Limb (tissue), 2 donors: ENCODE results near the gene PYDC2.

Experiments
- DNase-seq, 2 donors: peaks; one replicate each; pipeline ENCODE4 v3.0.0-alpha.2; 2016; ENCODE audit errors: extremely low spot score in 2 of 2

Gene PYDC2

GRCh38 chr3:191461113-191461595 lies at the start of gene PYDC2:
Gene PYDC2 (plus strand): TSS chr3:191461163. CDS start chr3:191461163, 0 bp downstream.
- DNase-seq, result no peak

DNA sequence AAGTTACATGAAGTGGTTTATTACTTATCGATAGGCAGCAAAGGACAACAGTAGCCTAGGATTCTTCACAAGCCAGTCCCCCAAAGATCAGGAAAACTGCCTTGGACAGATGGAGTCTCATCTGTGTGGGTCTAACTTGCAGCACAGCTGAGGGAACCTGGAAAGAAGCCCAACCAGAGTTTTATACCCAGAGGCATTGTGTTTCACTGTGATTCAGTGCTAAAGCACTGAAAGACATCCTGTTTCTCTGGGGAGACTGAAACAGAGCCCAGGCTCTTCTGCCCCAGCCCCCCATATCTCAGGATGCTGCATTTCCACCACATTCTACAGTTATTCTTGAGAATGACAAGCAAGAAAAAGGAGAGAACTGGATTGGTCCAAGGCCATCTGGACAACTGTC lies 48.2 kb upstream of the PYDC2 start:
- DNase-seq, result peak; percentile 24 to 30

DNA sequence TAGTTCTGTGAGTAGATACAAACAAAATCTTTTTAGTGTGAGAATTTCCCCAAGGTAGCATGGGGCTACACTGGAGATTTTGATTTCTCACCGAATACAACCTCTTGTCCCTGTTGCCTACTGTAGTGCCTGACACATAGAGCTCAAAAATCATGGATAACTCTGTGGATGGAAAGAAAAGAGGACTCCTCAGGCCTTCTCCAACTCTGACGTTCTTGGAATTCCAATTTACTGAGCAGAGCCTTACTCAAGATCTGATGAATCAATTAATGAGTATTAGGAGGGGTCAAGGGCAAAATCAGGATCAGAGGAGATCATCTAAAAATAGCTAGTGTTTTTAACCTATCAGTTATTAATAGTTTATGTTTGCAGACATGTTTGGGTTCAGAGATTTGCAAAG lies 46.7 kb upstream of the PYDC2 start:
- DNase-seq, result no peak

DNA sequence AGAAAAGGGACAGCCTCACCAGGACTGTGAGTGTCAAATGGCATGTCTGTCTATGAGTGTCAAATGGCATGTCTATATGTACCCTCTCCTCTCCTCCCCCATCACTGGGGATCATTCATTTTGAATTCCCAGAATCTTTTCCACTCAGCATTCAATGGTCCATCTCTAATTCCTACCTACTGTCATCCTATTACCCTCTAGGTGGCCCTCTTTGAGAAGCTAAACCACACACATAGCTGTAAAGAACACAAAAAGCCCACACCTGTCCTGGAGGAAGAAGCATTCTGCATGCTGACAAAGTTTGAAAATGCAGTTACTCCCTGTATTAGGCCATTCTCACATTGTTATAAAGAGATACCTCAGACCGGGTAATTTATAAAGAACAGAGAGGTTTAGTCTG lies 46.2 kb upstream of the PYDC2 start:
- DNase-seq, result no peak

GRCh38 chr3:191415566-191415965 lies 45.4 kb upstream of the PYDC2 start:
- no peak for DNase-seq

GRCh38 chr3:191417457-191417729 lies 43.6 kb upstream of the PYDC2 start:
- no peak for DNase-seq

GRCh38 chr3:191420771-191421170 lies 40.2 kb upstream of the PYDC2 start:
- no peak for DNase-seq

- DNase-seq, result no peak
Observed at GRCh38 chr3:191424881-191425280, 36.1 kb upstream of the PYDC2 start.

DNA sequence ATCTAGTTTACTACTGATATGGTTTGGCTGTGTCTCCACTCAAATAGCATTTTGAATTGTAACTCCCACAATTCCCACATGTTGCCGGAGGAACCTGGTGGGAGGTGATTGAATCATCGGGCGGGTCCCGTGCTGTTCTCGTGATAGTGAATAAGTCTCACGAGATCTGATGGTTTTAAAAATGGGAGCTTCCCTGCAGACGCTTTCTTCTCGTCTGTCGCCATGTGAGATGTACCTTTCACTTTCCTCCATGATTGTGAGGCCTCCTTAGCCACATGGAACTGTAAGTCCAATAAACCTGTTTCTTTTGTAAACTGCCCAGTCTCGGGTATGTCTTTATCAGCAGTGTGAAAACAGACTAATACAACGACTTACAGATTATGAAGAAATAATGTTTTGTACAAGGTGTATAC lies 35.6 kb upstream of the PYDC2 start:
- DNase-seq, result no peak

DNA sequence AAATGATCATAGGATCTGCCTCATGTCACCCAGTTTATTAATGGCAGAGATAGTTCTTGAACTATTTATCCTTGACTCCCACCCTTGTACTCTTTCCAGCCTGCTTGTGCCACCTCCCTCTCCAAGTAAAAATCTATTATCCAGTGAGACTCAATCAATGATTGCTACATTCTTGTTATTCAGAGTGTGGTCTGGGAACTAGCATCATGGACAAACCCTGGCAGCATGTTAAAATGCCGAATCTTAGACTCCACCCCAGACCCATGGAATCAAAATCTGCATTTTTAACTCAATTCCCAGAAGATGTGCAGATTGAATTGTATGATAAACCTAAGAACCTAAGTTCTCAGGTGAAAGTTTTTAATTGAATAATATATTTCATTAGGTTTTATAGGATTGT lies 34.7 kb upstream of the PYDC2 start:
- no peak for DNase-seq

GRCh38 chr3:191428177-191428576 lies 32.8 kb upstream of the PYDC2 start:
- no peak for DNase-seq

DNA sequence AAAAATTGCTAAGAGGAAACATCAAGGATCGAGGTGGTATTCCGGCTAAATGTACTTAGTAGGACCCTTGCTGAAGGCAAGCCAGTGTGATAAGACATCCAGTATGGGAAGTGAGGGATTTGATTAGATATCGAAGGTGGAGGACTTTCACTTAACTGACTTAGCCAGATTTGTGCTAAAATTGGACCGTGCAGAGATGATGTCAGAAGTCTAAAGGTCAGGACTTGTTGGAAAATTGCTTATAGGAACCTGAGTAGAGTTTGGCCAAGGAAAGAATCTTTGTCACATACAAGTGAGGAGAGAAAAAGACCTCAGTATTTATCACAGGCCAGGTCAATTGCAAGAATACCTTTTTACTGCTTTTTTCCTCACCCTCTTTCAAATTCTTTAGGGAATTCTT lies 30.9 kb upstream of the PYDC2 start:
- no peak for DNase-seq

DNA sequence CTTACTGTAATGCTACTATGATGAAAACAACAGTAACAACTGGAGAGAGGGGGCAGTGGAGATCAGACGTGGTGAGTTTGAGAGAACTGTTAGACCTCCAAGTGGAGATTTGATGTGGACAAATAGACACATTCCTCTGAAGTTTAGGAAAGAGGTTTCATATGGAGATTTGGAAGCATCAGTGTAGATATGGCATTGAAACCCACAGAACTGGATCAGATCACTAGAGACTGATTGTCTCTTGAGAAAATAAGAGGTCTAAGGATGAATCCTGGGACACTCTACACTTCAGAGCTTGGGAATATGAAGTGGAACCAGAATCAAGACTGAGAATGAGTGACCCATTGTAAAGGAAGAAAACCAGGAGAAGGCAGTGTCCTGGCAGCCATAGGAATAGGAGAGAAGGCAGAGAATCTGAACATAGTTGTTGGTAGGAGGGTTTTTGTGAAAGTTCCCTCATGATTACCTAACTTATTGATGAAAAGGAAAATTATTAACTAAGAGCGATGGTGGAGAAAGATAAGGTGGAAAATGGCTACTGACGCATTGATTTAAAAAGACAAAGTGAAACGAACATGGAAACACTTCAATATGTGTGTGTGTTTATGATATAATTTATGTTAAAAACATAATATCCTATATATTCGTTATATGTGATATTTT lies 29.7 kb upstream of the PYDC2 start:
- no peak for DNase-seq

GRCh38 chr3:191432162-191432561 lies 28.8 kb upstream of the PYDC2 start:
- DNase-seq, result no peak

DNA sequence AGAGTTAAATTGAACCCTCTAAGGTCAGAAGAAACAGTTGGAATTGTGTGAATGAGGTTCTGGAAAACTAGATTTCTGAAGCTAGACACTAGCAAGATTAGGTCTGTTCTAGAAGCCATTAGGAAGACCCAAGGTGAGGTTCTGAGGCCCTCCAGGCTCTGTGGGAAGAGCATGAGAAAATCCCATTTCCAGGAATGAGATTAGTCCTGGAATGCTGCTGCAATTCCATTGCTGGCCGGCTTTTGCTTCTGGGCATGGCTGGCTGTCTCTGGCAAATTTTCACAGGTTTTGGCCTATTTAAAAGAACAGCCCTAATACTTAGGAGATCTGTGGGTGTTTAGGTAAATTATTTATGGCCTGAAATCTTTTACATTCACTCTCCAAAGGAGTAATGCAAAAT lies 26.9 kb upstream of the PYDC2 start:
- DNase-seq, result no peak

- no peak for DNase-seq
Observed at GRCh38 chr3:191435981-191436380, 25.0 kb upstream of the PYDC2 start.

- DNase-seq, result no peak
Observed at GRCh38 chr3:191438150-191438814, 22.7 kb upstream of the PYDC2 start.

- DNase-seq, result no peak
Observed at GRCh38 chr3:191440532-191440931, 20.4 kb upstream of the PYDC2 start.

- DNase-seq, result no peak
Observed at GRCh38 chr3:191441687-191442086, 19.3 kb upstream of the PYDC2 start.

DNA sequence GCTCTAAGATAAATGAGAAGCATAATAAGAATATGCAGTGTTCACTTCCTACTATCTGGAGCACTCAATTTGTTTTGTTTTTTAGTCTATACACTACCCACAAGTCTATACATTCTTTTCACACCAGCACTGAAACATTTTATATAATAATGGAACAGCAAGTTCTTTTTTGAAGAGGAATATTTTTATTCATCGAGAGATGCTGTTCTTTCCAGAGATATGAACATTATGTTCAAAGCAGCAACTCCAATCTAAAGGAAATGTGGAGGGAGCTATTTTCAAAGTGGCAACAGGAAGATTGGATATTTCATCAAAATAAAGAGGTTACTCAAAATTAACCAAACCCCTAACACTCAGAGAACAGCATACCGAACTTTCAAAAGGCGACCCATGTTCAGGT lies 16.4 kb upstream of the PYDC2 start:
- DNase-seq, result no peak

DNA sequence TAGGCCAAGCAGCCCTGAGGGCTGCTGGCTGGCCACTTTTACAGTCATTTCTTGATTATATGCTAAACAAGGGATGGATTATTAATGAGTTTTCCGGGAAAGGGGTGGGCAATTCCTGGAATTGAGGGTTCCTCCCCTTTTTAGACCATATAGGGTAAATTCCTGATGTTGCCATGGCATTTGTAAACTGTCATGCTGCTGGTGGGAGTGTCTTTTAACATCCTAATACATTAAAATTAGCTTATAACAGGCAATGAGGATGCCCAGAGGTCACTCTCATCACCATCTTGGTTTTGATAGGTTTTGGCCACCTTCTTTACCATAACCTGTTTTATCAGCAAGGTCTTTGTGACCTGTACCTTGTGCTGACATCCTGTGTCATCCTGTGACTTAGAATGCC lies 11.7 kb upstream of the PYDC2 start:
- no peak for DNase-seq

GRCh38 chr3:191455257-191455952 lies 5.6 kb upstream of the PYDC2 start:
- no peak for DNase-seq

DNA sequence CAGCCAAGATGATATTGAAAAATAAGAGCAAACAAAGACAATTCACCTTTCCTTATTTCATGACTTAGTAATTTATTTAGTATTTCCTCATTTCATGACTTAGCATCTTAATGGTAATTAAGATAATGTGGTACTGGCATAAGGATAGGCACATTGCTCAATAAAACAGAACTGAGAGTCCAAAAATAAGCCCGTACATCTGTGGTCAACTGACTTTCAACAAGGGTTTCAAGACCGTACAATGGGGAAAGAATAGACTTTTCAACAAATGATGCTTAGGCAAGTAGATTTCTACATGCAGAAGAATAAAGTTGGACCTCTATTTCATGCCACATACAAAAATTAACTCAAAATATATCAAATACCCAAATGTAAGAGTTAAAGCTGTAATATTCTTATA lies 603 bp upstream of the PYDC2 start:
- no peak for DNase-seq
